Stimulated activated CD8-positive, alpha-beta memory T cell treated with anti-CD3 and anti-CD28 coated beads, Interleukin-12 subunit alpha, Interleukin-12 subunit beta, amount 100 ng/mL, for 24 hours (primary cell): ENCODE measurements around the gene TMEM205.
A peak's percentile ranks its signal among the peaks of the same experiment; 100 is the strongest.

Source experiments
- DNase-seq: peaks from one replicate; pipeline ENCODE4 v3.0.0-alpha.2; 2020; ENCODE audit errors: extremely low read depth

The TMEM205 gene

DNA sequence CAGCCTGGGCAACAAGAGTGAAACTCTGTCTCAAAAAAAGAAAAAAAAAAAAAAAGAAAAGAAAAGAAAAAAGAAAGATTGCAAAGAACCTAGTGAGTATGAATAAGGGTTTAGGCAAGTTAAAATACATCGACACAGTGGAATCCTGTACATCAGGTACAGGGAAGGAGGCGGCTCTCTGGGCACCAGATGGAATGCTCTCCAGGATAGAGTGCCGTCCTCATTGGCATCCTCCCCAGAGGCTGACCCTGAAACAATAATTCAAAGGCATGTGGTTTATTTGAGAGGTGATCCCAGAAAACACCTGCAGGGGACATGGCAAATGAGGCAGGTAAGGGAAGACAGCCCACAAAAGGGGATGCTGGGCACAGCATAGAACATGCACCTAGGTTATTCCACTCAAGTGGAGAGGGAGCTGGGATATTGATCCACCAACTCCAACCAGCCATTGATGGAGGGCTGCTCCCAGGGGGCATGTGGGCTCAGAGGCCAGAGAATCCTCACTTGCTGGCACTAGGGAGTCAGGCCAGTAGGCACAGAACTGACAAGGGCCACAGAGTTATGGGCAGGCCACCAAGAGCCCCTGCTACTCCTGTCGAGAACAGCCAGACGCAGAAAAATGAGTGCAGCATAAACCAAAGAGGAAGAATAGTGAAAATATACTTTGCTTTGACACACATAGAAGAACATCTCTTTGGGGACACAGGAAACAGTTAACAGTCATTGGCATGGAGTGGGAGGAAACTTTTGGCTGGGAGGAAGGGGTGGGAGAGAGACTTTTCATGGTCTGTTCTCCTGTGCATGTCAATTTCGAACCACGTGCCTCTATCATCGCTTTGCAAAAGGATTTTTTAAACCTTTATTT is 45.9 kb downstream of the TMEM205 start:
- no peak for DNase-seq

DNA sequence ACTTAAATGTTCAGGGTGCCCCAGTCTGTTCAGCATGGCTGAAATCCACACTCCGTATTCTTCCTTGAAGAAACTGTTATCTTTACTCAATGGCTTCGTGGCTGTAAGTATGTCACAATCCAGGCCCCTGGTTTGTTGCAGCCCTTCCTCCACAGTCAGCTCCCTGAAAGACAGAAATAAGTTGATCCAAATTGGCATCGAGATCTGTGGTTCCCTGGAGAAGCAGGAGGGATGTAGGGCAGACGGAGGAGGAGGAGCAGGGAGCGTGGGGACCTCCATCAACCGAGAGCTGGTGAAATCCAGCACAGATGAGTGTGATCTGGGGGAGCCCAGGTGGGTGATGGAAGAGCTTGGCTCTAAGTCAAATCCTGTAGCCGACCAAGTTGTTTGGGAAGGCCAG is 49.8 kb downstream of the TMEM205 start:
- DNase-seq = no peak

DNA sequence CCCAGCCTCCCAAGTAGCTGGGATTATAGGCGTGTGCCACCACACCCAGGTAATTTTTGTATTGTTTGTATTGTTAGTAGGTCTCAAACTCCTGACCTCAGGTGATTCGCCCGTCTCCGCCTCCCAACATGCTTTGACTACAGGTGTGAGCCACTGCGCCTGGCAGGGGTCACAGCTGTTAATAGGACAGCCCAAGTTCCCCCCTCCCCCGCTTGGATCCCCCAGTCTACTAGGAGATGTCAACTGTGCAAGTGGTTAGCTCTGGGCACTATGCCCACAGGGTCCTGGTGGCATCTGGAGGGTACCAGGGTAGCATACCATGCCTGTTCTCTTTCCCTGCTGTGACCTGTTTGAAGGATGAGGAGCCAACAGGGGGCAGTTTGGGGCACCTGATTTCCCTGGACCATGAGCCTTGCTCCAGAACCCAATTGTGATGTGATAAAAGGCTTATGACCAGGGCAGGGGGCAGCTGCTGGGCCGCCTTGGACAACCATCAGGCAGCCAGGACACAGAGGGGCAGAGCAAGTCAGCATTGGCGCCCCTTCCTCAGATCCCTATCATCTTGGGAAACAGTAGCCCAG is 50.3 kb downstream of the TMEM205 start, which contains the start of gene TSPAN16:
Gene TSPAN16, plus strand, starts transcription at position 496 of the 581 bp plus-strand sequence. CDS start 138 bp downstream, outside the sequence.
- no peak for DNase-seq

DNA sequence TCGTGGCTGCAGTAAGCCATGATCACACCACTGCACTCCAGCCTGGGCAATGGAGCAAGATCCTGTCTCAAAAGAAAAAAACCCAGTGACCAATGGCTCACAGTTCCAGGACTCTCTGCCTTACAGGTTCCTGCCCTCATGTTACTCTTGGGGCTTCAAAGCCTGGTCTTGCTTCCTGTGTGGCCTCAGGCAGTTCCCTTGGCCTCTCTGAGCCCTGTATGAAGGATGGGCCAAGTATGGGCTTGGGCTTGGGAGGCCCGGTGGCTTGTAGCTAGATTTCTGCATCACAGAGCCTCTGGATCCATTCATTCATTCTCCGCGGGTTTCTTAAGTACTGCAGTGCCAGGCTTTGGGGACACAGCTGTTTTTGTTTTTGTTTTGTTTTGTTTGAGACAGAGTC is 50.9 kb downstream of the TMEM205 start:
- no peak for DNase-seq

DNA sequence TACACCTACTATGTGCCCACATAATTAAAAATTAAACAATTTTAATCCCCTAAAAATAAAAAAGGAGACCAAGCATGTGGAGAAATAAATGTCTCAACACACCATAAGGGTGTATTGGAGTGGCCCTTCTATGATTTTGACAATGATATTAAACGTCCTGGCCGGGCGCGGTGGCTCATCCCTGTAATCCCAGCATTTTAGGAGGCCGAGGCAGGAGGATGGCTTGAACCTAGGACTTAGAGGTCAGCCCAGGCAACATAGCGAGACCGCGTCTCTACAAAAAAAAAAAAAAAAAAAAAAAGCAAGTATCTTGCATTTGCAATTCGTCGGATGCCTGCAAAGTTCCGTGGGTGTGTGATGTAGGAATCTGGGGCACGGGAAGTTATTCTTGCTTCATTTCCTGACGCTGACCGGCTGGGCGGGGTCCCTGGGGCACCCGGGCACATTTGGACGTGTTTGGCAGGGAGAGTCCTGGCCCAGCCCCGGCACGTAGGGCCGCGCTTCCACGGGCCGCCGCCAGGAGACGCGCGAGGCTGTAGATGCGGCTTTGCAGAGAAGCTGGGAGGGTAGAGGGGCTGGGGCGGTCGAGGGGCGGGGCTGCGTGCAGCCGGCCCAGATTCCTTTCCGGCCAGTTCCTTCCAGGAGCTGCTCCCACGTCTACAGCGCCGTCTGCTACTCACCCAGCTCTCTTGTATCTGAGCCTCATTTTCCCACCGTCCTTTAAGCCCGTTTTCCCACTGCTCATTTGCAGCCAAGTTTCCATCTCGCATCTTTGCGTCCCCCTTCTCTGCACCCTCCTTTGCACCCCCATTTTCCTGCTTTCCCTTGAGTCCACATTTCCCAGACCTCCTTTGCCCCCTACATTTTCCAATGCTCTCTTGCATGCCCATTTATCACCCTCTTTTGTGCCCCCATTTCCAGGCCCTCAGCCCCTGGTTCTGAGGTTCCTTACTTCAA is 52.4 kb downstream of the TMEM205 start:
- peak; percentile 52 for DNase-seq
